AG04450 (cell line): ENCODE results near the gene SOX18. TPM values are rescaled to one million over a fixed set of nuclear protein-coding genes. Genes with fewer than 3 reads are reported as not detected.

Source experiments
- CTCF ChIA-PET: fragments of 300-600, 350-600 bp; formaldehyde crosslinking; extraction: SDS; loops from one replicate; lab custom pipeline; 2022; ENCODE audit warnings: antibody characterized with exemption, inconsistent platforms; lab: Charles Lee
- POLR2A ChIA-PET: fragments of 350-600 bp; formaldehyde crosslinking; extraction: SDS; loops from one replicate; lab custom pipeline; 2021; ENCODE audit warnings: antibody characterized with exemption, inconsistent platforms; lab: Yijun Ruan, JAX
- DNase-seq: peaks from one replicate; pipeline ENCODE4 v3.0.0-alpha.2; 2011; ENCODE audit warnings: low read depth, low spot score
- H3K27ac ChIP-seq: one replicate; pipeline ENCODE4 v1.5.1; 2012; ENCODE audit warnings: low read depth, low read length, control low read depth
- H3K27me3 ChIP-seq: one replicate; pipeline ENCODE4 v1.6.0; 2012; ENCODE audit warnings: low read length; ENCODE audit not compliant: control insufficient read depth, insufficient read depth
- H3K4me3 ChIP-seq: 2 replicates; pipeline ENCODE4 v1.5.1; 2011; ENCODE audit warnings: mild to moderate bottlenecking, low read depth, low read length, control low read depth
- H3K9me3 ChIP-seq: 2 replicates; pipeline ENCODE4 v1.5.1; 2012; ENCODE audit warnings: low read length; ENCODE audit not compliant: control insufficient read depth, insufficient read depth
- polyA plus RNA-seq: library from polyadenylated mRNA; depleted of rRNA; stranded (reverse); fragments of >200 nt; gene quantifications from 2 replicates; pipeline ENCODE4 v1.2.3, GENCODE V29; 2011
- TF ChIP-seq, protein P1 (sequence below): IDR thresholded peaks from 2 replicates; pipeline ENCODE4 v1.5.1; 2011; ENCODE audit warnings: low read depth, low read length, control low read depth, inconsistent platforms

Gene SOX18
- polyA plus RNA-seq, 1 experiment, result not detected

DNA sequence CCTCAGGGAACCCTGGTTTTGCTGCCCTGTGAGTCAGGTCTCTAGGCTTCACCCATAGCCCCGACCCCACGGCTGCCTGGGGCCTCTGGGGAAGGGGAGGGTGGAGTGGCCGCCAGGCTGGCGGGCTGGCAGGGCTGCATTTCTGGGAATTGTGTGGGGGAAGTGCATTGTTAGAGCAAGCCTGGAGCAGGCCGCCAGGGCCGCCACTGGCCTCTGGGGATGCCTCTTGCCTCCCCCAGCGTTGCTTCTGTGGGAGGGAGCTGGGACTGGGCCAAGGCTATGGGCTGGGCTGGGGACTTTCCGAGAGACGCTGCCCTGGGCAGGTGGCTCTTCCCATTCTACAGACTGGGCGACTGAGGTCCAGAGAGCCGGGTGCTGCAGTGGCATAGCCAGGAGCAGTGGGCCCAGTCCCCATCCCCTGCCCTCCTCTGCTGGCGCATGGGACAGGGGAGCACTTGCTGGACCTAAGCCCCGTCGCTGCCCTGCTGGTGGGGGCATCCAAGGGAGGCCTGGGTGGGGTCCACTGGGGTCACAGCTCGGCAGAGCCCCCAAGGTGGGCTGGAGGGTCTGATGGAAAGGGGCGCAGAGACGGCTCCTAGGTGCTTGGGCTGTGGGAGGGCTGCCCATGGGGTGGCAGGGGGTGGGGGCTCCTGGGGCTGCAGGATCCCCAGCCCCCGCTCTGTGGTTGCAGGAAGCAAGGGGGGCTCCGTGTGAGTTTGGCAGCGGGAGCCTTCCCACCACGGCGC is 6.6 kb upstream of the SOX18 start:
- DNase-seq, result no peak
- no peak overlapping the region for H3K27ac ChIP-seq

DNA sequence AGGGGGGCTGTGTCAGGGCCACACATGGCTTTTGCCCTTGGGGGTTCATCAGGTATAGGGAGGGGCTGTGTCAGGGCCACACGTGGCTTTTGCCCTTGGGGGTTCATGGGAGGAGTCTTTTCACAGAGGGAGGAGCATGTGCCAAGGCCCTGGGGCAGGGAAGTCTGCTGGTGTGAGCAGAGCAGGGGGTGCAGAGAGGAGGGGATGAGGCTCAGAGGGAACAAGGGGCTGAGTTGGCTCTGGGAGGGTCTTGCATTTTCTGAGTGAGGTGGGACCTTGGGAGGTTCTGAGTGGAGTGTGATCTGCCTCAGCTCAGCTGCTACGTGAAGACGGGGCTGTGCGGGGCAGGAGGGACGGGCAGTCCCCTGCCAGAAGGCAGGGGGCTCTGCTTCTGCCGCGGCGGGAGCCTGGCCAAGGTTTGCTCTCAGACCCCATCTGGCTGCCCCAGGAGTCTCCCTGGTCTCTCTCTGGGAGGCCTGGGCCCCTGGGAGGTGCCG is 6.0 kb upstream of the SOX18 start:
- peaks cover 33% of the 10 kb centered on the region for H3K27me3 ChIP-seq
- ChIA-PET POLR2A (no interaction called here), CTCF (no interaction called here)
- no peak overlapping the region for H3K27ac ChIP-seq
- H3K4me3 ChIP-seq, result no peak overlapping the region
- DNase-seq, result no peak
- H3K9me3 ChIP-seq, result no peaks in the 10 kb centered on the region; the same call in 1 of the 2 replicates
- TF ChIP-seq, protein P1, sequence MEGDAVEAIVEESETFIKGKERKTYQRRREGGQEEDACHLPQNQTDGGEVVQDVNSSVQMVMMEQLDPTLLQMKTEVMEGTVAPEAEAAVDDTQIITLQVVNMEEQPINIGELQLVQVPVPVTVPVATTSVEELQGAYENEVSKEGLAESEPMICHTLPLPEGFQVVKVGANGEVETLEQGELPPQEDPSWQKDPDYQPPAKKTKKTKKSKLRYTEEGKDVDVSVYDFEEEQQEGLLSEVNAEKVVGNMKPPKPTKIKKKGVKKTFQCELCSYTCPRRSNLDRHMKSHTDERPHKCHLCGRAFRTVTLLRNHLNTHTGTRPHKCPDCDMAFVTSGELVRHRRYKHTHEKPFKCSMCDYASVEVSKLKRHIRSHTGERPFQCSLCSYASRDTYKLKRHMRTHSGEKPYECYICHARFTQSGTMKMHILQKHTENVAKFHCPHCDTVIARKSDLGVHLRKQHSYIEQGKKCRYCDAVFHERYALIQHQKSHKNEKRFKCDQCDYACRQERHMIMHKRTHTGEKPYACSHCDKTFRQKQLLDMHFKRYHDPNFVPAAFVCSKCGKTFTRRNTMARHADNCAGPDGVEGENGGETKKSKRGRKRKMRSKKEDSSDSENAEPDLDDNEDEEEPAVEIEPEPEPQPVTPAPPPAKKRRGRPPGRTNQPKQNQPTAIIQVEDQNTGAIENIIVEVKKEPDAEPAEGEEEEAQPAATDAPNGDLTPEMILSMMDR, result no peak

More for the DNA sequence above, 6.6 kb upstream of the SOX18 start:
- CTCF ChIA-PET, result interaction anchor here (2.0 kb wide), 1 partner anchor 16 kb away, joined by 13 read pairs; no protein-coding TSS in a partner anchor
- H3K27me3 ChIP-seq, result peaks cover 26% of the 10 kb centered on the region
- TF ChIP-seq, protein P1, result no peak
- no peaks in the 10 kb centered on the region; the same call in 1 of the 2 replicates for H3K9me3 ChIP-seq
- H3K4me3 ChIP-seq, result no peak overlapping the region
- POLR2A ChIA-PET, result no interaction called here

DNA sequence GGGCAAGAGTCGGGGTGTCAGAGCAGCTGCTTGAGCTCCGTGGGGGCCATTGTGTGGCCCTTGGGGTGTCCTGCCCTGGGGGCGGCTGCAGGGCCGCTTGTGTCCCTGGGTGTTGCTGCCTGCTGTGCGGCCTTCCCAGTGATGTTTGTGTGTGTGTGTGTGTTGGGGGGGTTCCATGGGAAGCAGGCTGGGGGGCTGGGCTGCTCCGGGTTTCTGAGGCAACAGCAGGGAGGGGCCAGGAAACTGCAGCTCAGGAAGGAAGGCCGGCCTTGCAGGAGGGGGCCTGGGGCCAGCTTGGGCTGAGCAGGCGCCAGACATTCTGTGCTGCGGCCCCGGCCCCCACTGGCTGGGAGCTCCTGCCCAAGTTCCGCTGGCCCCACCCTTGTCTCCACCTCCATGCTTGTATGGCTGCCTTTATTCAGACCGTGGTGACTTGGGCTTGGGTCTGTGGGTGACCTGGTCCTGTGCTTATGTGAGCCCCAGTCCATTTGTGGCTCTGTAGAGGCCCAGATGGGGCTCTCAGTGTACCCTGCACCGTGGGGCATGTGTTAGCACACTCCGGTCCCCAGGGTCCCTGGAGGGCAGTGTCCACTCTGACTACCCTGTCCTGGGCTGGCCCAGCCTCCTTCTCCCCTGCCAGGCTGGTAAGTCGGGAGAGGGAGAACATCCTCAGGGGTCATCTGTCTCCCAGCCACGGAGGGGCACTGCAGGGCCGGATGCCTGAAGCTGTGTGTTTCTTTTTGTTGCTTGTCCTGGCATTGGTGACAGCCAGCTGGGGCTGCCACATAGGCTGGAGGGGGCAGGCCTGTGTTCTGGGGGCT is 4.6 kb upstream of the SOX18 start:
- TF ChIP-seq, protein P1, result peak; percentile 28; the same call in 1 of the 2 replicates
- Histone ChIP-seq H3K4me3 (no peak overlapping the region), H3K27me3 (peaks cover 42% of the 10 kb centered on the region), H3K27ac (no peak overlapping the region), H3K9me3 (no peaks in the 10 kb centered on the region; the same call in 1 of the 2 replicates)
- CTCF ChIA-PET, result interaction anchor here (0.6 to 1.2 kb wide), 2 partner anchors 13 to 15 kb away, joined by 3 to 4 read pairs; no protein-coding TSS in a partner anchor
- DNase-seq, result no peak
- POLR2A ChIA-PET, result interaction anchor here (0.8 kb wide), 1 partner anchor 28 kb away, joined by 3 read pairs; no protein-coding TSS in a partner anchor

DNA sequence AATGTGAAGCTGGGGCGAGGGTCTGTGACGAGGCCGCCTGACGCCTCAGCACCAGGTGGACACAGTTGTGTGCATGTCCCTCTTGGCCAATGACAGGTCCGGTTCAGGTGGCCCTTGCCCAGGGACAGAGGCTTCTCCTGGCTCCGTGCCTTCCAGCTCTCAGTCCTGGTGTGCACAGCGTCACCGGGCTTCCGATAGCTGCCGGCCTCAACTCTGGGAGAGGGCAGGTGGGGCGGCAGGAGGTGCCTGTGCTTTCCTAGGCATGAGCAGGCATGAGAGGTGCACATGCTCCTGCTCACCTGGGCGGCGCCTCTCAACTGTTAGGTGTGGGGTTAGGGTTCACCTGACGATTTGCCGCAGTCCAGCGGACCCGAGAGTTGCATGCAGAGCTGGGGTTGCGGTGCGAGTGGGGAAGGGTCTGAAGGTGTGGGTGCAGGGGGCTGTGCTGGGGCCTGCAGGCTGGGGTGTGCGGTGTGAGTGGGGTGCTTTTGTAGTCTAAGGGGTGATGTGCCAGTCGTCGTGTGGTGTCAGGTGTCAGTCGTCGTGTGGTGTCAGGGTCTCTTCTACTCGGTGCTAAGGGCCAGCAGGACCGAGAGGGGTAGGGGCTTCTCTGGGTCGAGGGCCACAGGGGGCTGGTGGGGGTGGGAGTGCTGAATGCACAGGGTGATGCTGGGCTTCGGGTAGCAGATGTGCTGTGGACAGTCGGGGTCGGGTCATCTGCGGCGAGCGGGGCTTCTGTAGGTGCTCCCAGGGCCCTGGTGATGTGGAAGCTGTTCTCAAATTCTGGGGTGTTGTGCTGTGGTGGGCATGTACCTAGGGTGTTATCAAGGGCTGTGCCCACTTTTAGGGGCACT is 3.8 kb upstream of the SOX18 start:
- H3K4me3 ChIP-seq, result no peak overlapping the region
- H3K9me3 ChIP-seq, result no peaks in the 10 kb centered on the region; the same call in 1 of the 2 replicates
- peaks cover 42% of the 10 kb centered on the region for H3K27me3 ChIP-seq
- ChIA-PET POLR2A (no interaction called here), CTCF (interaction anchor here (1.2 to 1.3 kb wide), 2 partner anchors 14 to 30 kb away, joined by 3 to 4 read pairs; no protein-coding TSS in a partner anchor)
- TF ChIP-seq, protein P1, result no peak
- H3K27ac ChIP-seq, result no peak overlapping the region
- no peak for DNase-seq
